Measurements from ENCODE around the gene RFC5.
A peak's percentile ranks its signal among the peaks of the same experiment; 100 is the strongest.

RFC5 gene

DNA sequence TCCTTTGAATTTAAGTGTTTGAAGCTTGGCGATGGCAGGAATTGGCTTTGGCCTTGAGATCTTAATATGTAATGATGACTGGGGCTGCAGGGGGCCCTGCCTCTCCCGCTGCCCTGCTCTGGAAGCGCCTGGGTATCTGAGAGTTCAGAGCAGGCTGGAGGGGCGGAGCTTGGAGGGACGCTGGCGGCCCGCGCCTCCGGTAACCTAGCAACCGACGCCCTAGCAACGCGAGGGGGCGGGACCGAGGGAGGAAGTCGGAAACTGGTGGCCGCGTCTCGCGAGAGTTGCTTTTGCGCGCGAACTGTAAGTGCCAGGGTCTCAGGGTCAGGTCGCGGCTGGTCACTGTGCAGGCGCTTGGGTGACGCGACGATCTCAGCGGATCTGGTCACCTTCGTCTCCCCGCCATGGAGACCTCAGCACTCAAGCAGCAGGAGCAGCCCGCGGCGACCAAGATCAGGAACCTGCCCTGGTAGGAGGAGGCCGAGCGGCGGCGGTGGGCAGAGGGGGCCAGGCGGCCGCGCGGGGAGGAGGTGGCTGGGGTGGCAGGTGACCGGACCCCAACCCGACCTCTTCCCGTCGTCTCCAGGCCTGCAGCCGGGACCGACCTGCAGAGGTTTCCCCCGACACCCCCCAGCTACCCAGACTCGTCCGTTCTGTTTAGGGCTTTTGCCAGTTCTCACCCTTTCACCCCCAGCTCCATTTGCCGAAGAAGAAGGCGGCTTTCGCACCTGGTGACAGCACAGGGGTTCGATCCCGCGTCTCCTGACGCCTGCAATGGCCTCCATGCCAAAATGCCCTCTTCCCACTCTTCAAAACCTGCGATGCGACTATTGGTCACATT lies at the start of gene RFC5:
RFC5 (plus strand) TSS at position 280 of the 841 bp plus-strand sequence; CDS start at position 405, 125 bp downstream.
- TF ChIP-seq, protein P1, sequence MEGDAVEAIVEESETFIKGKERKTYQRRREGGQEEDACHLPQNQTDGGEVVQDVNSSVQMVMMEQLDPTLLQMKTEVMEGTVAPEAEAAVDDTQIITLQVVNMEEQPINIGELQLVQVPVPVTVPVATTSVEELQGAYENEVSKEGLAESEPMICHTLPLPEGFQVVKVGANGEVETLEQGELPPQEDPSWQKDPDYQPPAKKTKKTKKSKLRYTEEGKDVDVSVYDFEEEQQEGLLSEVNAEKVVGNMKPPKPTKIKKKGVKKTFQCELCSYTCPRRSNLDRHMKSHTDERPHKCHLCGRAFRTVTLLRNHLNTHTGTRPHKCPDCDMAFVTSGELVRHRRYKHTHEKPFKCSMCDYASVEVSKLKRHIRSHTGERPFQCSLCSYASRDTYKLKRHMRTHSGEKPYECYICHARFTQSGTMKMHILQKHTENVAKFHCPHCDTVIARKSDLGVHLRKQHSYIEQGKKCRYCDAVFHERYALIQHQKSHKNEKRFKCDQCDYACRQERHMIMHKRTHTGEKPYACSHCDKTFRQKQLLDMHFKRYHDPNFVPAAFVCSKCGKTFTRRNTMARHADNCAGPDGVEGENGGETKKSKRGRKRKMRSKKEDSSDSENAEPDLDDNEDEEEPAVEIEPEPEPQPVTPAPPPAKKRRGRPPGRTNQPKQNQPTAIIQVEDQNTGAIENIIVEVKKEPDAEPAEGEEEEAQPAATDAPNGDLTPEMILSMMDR (IDR thresholded peaks at IDR 0.05; ENCODE audit: low read depth, low read length, missing control alignments) = no peak
- peak; percentile 91 for DNase-seq (ENCODE audit: extremely low read depth, low read depth)
- peak within 1 kb of the TSS; percentile 84 for H3K4me3 ChIP-seq (replicated peaks; ENCODE audit: low read depth, low read length)

GRCh38 chr12:117967043-117967442 lies 49.5 kb upstream of the RFC5 start:
- TF ChIP-seq, protein P1 (IDR thresholded peaks at IDR 0.05; ENCODE audit: low read depth, low read length, missing control alignments) = no peak
- no peak for DNase-seq (ENCODE audit: extremely low read depth, low read depth)
- no peak overlapping the region for H3K4me3 ChIP-seq (replicated peaks; ENCODE audit: low read depth, low read length)

- DNase-seq (ENCODE audit: extremely low read depth, low read depth) = no peak
- no peak overlapping the region for H3K4me3 ChIP-seq (replicated peaks; ENCODE audit: low read depth, low read length)
These were observed 49.0 kb upstream of the RFC5 start for GRCh38 chr12:117967512-117967911.

GRCh38 chr12:117968151-117968789 lies 48.2 kb upstream of the RFC5 start:
- TF ChIP-seq, protein P1 (IDR thresholded peaks at IDR 0.05; ENCODE audit: low read depth, low read length, missing control alignments) = no peak
- H3K4me3 ChIP-seq (replicated peaks; ENCODE audit: low read depth, low read length) = peak overlapping the region; percentile 28; the same call in 1 of the 2 replicates
- no peak for DNase-seq (ENCODE audit: extremely low read depth, low read depth)

More at GRCh38 chr12:117967512-117967911, 49.0 kb upstream of the RFC5 start:
- TF ChIP-seq, protein P1 (IDR thresholded peaks at IDR 0.05; ENCODE audit: low read depth, low read length, missing control alignments) = no peak

GRCh38 chr12:117968826-117969659 lies 47.5 kb upstream of the RFC5 start, which contains the start of gene KSR2:
KSR2 (minus strand) TSS chr12:117968990; CDS start chr12:117968255, 735 bp downstream.
- TF ChIP-seq, protein P1 (IDR thresholded peaks at IDR 0.05; ENCODE audit: low read depth, low read length, missing control alignments) = no peak
- DNase-seq (ENCODE audit: extremely low read depth, low read depth) = no peak
- peak within 1 kb of the TSS; percentile 28 for H3K4me3 ChIP-seq (replicated peaks; ENCODE audit: low read depth, low read length)

DNA sequence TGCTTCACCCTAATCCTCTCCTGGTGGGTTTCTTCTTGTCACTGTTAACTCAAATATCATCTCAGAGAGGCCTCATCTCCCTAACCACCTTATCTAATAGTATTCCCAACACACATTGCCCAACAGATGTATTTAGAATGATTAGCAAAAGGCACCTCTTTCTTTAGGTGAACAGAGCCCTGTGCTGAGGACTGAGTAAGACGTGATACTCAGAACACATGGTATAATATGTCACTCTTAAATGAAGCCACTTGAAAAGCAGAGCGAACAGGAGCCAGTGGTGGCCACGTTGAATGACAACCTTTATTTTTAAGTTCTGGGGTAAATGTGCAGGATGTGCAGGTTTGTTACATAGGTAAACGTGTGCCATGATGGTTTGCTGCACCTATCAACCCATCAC lies 46.2 kb upstream of the RFC5 start:
- no peak overlapping the region for H3K4me3 ChIP-seq (replicated peaks; ENCODE audit: low read depth, low read length)
- TF ChIP-seq, protein P1 (IDR thresholded peaks at IDR 0.05; ENCODE audit: low read depth, low read length, missing control alignments) = no peak

More for the DNA sequence above, 46.2 kb upstream of the RFC5 start:
- no peak for DNase-seq (ENCODE audit: extremely low read depth, low read depth)
